NCI-H524 (cell line): Measurements from ENCODE around the gene UBE4B.
"Not testable (repeated sequence)": the region's sequence is repeated elsewhere in the genome, so short reads cannot be mapped to it uniquely, and the experiment has no call there.

Experiments
- DNase-seq, 2 experiments: peaks; one replicate each; lab custom pipeline; 2025; lab: John Stamatoyannopoulos, UW

The UBE4B gene

GRCh38 chr1:10073371-10073770, 40.6 kb downstream of the UBE4B start:
- not testable (repeated sequence) for DNase-seq

- DNase-seq: no peak
These were observed 41.5 kb downstream of the UBE4B start for GRCh38 chr1:10074059-10074851.

GRCh38 chr1:10074852-10075730, 42.3 kb downstream of the UBE4B start:
- no peak for DNase-seq

GRCh38 chr1:10075732-10076131, 43.0 kb downstream of the UBE4B start:
- DNase-seq: no peak

GRCh38 chr1:10078494-10078893, 45.7 kb downstream of the UBE4B start:
- DNase-seq: no peak

- DNase-seq: no peak
These were observed 47.8 kb downstream of the UBE4B start for GRCh38 chr1:10080523-10080922.

GRCh38 chr1:10082785-10083479, 50.2 kb downstream of the UBE4B start:
- no peak for DNase-seq

- DNase-seq: no peak
These were observed 51.3 kb downstream of the UBE4B start for GRCh38 chr1:10084045-10084444.

- no peak for DNase-seq
These were observed 52.3 kb downstream of the UBE4B start for GRCh38 chr1:10085076-10085475.

- no peak for DNase-seq
These were observed 54.5 kb downstream of the UBE4B start for GRCh38 chr1:10087210-10087609.

- DNase-seq: no peak
These were observed 69.2 kb downstream of the UBE4B start for GRCh38 chr1:10101929-10102328.

GRCh38 chr1:10103193-10103592, 70.4 kb downstream of the UBE4B start:
- DNase-seq: no peak

GRCh38 chr1:10104834-10105233, 72.1 kb downstream of the UBE4B start:
- DNase-seq: no peak

GRCh38 chr1:10105484-10105883, 72.7 kb downstream of the UBE4B start:
- no peak for DNase-seq

GRCh38 chr1:10106241-10106640, 73.5 kb downstream of the UBE4B start:
- DNase-seq: no peak

GRCh38 chr1:10106756-10107475, 74.2 kb downstream of the UBE4B start:
- no peak for DNase-seq

- DNase-seq: not testable (repeated sequence)
These were observed 74.7 kb downstream of the UBE4B start for GRCh38 chr1:10107476-10107847.

GRCh38 chr1:10108134-10108663, 75.4 kb downstream of the UBE4B start:
- no peak for DNase-seq

- DNase-seq: no peak
These were observed 76.4 kb downstream of the UBE4B start for GRCh38 chr1:10108948-10109708.

- DNase-seq: no peak
These were observed 80.7 kb downstream of the UBE4B start for GRCh38 chr1:10113501-10113900.

GRCh38 chr1:10114746-10115145, 82.0 kb downstream of the UBE4B start:
- DNase-seq: no peak
